Measurements from ENCODE around the gene CHI3L1.
A peak's percentile ranks its signal among the peaks of the same experiment; 100 is the strongest.

Gene CHI3L1

DNA sequence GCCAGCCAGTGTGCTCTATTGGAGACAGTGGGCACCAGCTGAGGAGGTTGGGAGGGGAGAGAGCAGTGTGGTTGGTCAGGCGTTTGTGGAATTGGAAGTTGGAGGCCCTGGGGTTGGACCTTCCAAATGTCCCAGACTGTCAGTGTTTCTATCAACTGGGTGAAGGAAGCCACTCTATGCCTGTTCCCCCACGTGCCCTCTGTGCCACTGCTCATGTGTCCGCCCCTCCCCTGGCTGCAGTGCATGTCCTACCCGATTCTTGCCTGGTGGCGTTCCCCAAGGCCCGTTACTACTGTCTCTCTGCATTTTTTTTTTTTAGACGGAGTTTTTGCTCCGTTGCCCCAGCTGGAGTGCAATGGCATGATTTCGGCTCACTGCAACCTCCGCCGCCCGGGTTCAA is 37.9 kb downstream of the CHI3L1 start:
- Histone ChIP-seq H3K4me1 (ENCODE audit: low read depth, poor library complexity, severe bottlenecking) (no peaks in the 10 kb centered on the region), H3K27me3 (ENCODE audit: insufficient read depth, low read depth) (peaks cover 5% of the 10 kb centered on the region; the same call in 1 of the 2 replicates), H3K79me2 (ENCODE audit: insufficient read depth, low read depth) (no peaks in the 10 kb centered on the region), H3K36me3 (ENCODE audit: insufficient read depth) (no peaks in the 10 kb centered on the region), H3K4me3 (IDR thresholded peaks at IDR 0.05; ENCODE audit: insufficient read depth, low read depth, low read length) (no peak overlapping the region), H3K4me2 (no peak overlapping the region), H3K9ac (no peak overlapping the region), H3K27ac (no peak overlapping the region), H4K20me1 (ENCODE audit: insufficient read depth) (no peaks in the 10 kb centered on the region), H2AFZ (ENCODE audit: low read depth) (no peak overlapping the region)
- no peak for TF ChIP-seq CTCF (conservative IDR thresholded peaks at IDR 0.05; ENCODE audit: low read depth, low read length)

- Histone ChIP-seq H2AFZ (ENCODE audit: low read depth) (no peak overlapping the region), H3K4me2 (no peak overlapping the region), H3K27ac (no peak overlapping the region), H3K79me2 (ENCODE audit: insufficient read depth, low read depth) (no peaks in the 10 kb centered on the region), H3K27me3 (ENCODE audit: insufficient read depth, low read depth) (peaks cover 3% of the 10 kb centered on the region; the same call in 1 of the 2 replicates), H3K4me3 (IDR thresholded peaks at IDR 0.05; ENCODE audit: insufficient read depth, low read depth, low read length) (no peak overlapping the region), H3K9ac (no peak overlapping the region), H3K36me3 (ENCODE audit: insufficient read depth) (no peaks in the 10 kb centered on the region), H4K20me1 (ENCODE audit: insufficient read depth) (no peaks in the 10 kb centered on the region), H3K4me1 (ENCODE audit: low read depth, poor library complexity, severe bottlenecking) (no peaks in the 10 kb centered on the region)
- peak; percentile 64 for TF ChIP-seq CTCF (conservative IDR thresholded peaks at IDR 0.05; ENCODE audit: low read depth, low read length)
Observed at GRCh38 chr1:203148127-203148526, 38.4 kb downstream of the CHI3L1 start.

DNA sequence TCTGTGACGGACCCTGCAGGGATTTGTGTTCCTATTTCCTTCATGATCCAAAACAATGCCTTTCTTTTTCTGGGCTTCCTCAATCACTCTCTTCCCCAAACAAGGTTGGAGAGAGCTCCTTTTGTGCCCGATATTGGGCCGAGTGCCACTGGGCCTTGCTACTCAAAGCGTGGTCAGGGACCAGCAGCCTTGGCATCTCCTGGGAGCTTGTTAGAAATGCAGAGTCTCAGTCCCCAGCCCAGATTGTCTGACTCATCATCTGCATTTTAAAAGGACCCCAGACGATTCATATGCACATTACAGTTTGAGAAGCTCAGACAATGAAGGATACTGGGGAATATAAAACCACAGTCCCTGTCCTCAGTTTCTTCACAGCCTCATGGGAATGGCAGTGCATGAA is 39.1 kb downstream of the CHI3L1 start:
- H3K4me1 ChIP-seq (ENCODE audit: low read depth, poor library complexity, severe bottlenecking), result no peaks in the 10 kb centered on the region
- no peak overlapping the region for H3K4me2 ChIP-seq
- TF ChIP-seq CTCF (conservative IDR thresholded peaks at IDR 0.05; ENCODE audit: low read depth, low read length), result no peak; the same call in 1 of the 2 replicates

DNA sequence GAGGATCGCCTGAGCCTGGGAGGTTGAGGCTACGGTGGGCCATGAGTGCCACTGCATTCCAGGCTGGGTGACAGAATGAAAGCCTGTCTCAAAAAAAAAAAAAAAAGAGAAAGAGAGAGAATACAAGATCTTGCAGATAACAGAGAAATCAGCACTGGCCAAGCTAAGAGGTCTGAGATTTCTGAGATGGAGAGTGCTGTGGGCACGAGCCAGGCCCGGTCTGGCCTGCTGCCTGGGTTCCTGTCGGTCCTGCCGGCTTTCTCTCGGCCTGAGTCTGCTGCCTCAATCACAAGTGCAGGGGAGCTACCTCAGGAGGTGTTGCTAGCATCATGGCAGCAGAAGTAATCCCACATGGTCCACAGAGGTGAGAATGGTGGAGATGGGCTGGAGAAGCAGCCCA is 40.0 kb downstream of the CHI3L1 start:
- Histone ChIP-seq H4K20me1 (ENCODE audit: insufficient read depth) (no peaks in the 10 kb centered on the region), H3K27ac (no peak overlapping the region), H2AFZ (ENCODE audit: low read depth) (no peak overlapping the region), H3K4me1 (ENCODE audit: low read depth, poor library complexity, severe bottlenecking) (no peaks in the 10 kb centered on the region), H3K27me3 (ENCODE audit: insufficient read depth, low read depth) (no peaks in the 10 kb centered on the region; the same call in 1 of the 2 replicates), H3K36me3 (ENCODE audit: insufficient read depth) (no peaks in the 10 kb centered on the region), H3K4me3 (IDR thresholded peaks at IDR 0.05; ENCODE audit: insufficient read depth, low read depth, low read length) (no peak overlapping the region), H3K4me2 (no peak overlapping the region), H3K79me2 (ENCODE audit: insufficient read depth, low read depth) (no peaks in the 10 kb centered on the region), H3K9ac (no peak overlapping the region)
- TF ChIP-seq CTCF (conservative IDR thresholded peaks at IDR 0.05; ENCODE audit: low read depth, low read length), result no peak

More for the DNA sequence above, 39.1 kb downstream of the CHI3L1 start:
- Histone ChIP-seq H4K20me1 (ENCODE audit: insufficient read depth) (no peaks in the 10 kb centered on the region), H3K27me3 (ENCODE audit: insufficient read depth, low read depth) (no peaks in the 10 kb centered on the region), H3K27ac (no peak overlapping the region), H3K79me2 (ENCODE audit: insufficient read depth, low read depth) (no peaks in the 10 kb centered on the region), H3K36me3 (ENCODE audit: insufficient read depth) (no peaks in the 10 kb centered on the region), H2AFZ (ENCODE audit: low read depth) (no peak overlapping the region), H3K9ac (no peak overlapping the region), H3K4me3 (IDR thresholded peaks at IDR 0.05; ENCODE audit: insufficient read depth, low read depth, low read length) (no peak overlapping the region)
